Stimulated activated CD8-positive, alpha-beta memory T cell treated with anti-CD3 and anti-CD28 coated beads, Interleukin-7, amount 100 ng/mL, for 48 hours (primary cell): ENCODE results near the gene ZMIZ1.

ENCODE experiments used
- DNase-seq, 2 donors: peaks; one replicate each; pipeline ENCODE4 v3.0.0-alpha.2; 2020; ENCODE audit warnings: low read depth in 1 of 2; ENCODE audit errors: extremely low read depth in 1 of 2

The ZMIZ1 gene

DNA sequence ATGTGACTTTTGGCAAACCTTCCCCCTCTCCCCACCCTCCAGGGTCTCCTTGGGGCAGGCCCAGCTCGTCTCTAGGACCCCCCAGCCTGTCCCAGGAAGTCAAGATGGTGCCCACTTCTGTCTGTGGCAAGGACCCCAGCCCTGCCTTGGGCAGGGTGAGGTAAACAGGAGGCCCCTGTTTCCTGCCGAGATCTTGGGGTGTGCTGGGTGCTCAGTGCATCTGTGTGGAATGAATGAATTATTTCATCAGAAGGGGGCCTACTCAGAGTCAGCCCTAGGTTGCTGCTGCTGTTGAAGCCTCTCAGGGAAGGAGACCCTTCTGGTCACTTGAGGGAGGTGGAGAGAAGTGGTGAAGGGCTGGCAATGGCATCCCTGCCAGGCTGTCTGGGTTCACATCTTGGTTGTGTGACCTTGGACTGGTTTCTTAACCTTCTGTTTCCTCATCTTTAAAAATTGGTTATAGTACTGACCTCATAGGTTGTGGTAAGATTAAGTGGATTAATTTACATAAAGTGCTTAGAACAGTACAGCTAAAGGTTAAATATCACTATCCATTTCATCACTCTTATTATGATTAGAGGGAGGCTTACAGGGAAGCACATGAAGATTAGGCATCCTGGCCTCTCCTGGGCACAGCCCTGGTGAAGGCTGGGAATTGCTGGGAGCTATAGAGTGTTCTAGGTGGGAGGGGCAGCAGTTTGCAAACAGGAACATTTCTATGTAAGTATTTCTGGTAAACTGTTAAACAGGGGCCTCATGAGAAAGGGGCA is 67.7 kb downstream of the ZMIZ1 start:
- no peak for DNase-seq

DNA sequence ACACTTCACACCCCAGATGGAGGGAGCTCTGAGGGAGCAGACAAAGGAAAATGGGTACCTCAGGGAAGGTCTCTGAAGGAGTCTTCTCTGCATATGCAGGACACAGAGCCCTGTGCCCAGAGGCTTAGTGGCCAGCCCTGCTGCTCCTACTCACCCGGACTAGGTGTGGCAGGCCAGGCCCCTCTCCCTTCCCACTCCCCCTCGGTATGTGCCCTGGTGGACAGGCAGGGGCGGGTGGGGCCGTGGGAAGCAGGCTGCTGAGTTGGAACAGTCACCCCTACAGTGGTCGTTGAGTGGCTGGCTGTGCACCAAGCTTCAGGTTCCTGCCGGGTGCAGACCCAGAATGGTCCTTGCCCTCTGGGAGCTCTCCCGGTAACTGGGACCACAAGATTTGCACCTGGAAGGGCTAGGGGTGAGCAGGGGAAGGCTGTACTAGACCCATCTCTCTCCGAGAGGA is 68.6 kb downstream of the ZMIZ1 start:
- no peak for DNase-seq

- peak; percentile 39 to 53 for DNase-seq
These were observed 69.1 kb downstream of the ZMIZ1 start for GRCh38 chr10:79137826-79138225.

GRCh38 chr10:79138449-79139123 is 69.8 kb downstream of the ZMIZ1 start:
- DNase-seq, result no peak

GRCh38 chr10:79139124-79139835 is 70.5 kb downstream of the ZMIZ1 start:
- no peak for DNase-seq

DNA sequence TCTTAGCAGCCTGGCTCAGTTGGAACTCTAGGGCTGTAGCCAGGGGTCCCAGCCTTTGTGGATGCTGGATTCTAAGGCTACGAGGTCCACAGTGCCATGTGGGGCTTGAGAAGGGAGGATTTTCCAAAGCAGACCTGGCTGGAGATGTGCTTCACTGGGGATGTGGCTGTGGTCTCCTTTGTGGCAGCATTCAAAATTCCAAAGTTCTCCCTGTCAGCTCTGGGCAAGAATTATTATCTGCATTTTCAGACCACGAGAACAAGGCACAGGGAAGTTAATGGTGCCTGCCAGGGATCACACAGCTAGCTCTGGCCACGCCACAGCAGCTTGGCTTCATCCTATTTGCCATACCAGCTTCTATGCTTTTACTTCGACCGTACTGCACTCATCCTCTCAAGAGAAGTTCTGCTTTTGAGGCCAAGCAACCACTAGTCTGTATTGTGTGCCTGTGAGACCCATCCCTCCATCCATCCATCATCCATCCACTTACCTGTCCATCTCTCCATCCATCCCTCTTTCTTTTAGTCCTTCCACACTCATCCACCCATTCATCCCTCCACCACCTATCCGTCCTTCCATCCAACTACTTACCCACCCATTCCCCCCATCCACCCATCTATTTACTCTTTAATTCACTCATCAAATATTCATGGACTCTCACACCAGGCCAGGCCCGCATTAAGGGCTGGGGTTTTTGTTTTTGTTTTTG is 71.5 kb downstream of the ZMIZ1 start:
- DNase-seq, result no peak

DNA sequence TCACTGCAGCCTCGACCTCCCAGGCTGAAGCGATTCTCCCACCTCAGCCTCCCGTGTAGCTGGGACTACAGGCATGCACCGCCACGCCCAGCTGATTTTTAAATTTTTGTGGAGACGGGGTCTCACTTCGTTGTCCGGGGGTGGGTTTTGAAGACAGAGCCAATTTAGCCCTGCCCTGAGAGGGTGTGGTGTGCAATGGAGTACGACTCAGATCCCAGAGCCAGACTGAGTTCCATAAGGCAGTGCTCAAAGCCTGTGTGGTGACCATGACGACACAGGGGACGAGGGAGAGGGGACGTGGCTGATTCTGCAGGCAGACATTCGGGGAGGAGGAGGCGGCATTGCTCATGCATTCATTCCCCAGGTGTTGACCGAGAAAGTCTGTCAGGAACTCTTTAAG is 72.1 kb downstream of the ZMIZ1 start:
- no peak for DNase-seq

DNA sequence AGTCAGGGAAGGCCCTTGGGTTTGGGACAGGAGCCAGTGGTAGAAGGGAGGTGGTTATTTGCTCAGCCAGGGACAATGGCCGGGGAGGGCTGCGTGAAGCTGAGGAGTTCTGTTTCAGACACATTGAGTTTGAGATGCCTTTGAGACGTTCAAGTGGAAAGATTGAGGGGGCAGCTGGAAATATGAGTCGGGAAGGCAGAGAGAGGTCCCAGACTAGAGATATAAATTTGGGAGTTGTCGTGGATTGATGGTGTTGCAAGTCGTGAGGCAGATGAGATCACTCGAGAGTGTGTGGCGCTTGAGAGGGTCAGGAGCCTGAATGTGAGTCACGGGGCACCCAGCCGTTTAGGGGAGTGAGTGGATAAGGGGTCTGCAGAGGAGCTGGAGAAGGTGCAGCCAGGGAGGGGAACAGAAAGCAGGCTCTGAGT is 73.3 kb downstream of the ZMIZ1 start:
- DNase-seq, result no peak

DNA sequence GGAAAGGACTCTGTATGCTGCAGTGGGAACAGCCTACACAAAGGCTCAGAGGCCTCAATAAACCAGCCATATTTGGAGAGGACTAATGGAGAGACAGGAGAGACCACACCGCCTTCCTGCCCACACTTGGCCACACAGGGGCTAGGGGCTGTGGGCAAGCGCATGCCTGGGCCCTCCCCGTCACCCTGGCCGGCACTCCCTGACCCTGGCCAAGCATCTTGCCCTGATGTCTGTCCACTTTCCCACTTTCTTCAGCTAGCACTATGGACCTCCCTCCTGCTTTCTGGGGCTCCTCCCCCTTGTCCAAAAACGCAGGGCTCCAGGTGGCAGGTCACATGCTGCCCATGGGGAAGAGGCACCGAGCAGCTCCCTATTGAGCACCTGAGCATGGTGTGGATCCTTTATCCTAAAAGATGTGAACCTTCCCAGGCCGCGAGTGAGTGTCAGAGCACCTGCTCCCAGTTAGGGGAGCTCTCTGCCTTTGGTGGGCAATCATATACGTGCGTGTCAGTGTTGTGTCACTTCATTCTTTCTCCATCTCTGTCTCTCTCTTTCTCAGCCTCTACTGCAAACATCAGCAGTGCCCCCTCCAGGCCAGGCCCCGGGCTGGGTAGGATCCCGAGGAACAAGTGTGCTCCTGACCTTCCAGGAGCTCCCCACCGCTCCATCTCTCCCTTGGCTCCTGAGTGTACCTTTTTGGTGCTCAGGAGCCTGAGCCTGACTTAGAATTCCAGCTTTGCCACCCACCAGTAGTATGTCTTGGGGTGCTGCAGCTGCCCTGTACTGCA is 74.0 kb downstream of the ZMIZ1 start:
- DNase-seq, result no peak

GRCh38 chr10:79143879-79144278 is 75.1 kb downstream of the ZMIZ1 start:
- DNase-seq, result no peak

GRCh38 chr10:79144351-79145173 is 75.8 kb downstream of the ZMIZ1 start:
- DNase-seq, result no peak

GRCh38 chr10:79145174-79145483 is 76.4 kb downstream of the ZMIZ1 start:
- no peak for DNase-seq

GRCh38 chr10:79145517-79146470 is 77.0 kb downstream of the ZMIZ1 start:
- no peak for DNase-seq

DNA sequence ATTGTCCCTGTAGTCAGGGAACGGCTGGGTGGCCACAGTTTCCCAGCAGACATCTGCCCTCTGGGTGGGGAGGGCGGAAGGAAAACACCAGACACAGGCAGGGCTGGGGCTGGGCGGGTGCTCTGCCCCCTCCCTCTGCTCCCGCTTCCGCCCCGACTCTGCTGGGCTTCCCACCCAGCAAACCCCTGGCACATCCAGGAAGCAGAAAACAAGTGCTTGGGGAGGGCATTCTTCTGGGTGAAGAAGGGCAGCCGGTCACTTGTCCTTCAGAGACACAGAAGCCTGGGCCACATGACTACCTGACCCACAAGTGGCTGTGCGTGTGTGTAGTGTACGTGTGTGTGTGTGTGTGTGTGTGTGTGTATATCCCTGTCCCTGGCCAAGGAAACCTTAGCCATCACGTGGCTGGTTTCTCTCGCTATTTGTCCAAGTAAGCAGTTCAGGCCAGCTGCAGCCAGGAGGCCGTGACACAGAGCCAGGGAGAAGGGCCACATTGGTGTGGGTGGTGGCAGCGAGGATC is 77.9 kb downstream of the ZMIZ1 start:
- DNase-seq, result no peak

GRCh38 chr10:79147306-79147705 is 78.5 kb downstream of the ZMIZ1 start:
- DNase-seq, result no peak

DNA sequence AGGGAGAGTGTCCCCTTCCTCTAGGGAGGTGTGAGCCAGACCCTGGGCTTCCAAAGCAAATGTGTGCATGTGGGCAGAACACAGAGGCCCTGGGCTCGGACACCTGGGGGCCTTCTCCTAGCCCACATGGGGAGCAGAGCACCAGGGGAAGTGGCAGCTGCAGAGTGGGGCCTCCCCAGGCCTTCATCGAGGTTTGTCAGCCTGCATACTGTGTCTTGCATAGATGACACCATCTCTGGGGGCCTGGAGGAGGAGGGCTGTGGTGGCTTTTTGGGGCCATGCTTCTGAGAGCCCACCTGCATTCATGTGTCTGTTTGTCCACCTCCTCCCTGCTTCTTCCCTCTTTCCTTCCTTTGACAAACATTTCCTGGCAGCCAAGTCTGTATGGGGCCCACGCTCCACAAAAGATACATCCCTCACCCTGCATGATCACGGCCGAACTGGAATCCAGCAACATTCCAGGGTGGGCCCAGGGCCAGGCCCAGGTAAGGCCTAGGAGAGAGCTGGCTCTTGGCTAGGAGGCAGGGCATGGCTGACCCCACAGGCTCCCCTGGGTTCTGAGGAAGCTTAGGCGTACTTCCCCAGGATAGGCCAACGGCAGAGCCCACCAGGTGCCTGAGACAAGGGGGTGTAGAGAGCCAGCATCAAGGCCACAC is 79.2 kb downstream of the ZMIZ1 start:
- DNase-seq, result no peak

DNA sequence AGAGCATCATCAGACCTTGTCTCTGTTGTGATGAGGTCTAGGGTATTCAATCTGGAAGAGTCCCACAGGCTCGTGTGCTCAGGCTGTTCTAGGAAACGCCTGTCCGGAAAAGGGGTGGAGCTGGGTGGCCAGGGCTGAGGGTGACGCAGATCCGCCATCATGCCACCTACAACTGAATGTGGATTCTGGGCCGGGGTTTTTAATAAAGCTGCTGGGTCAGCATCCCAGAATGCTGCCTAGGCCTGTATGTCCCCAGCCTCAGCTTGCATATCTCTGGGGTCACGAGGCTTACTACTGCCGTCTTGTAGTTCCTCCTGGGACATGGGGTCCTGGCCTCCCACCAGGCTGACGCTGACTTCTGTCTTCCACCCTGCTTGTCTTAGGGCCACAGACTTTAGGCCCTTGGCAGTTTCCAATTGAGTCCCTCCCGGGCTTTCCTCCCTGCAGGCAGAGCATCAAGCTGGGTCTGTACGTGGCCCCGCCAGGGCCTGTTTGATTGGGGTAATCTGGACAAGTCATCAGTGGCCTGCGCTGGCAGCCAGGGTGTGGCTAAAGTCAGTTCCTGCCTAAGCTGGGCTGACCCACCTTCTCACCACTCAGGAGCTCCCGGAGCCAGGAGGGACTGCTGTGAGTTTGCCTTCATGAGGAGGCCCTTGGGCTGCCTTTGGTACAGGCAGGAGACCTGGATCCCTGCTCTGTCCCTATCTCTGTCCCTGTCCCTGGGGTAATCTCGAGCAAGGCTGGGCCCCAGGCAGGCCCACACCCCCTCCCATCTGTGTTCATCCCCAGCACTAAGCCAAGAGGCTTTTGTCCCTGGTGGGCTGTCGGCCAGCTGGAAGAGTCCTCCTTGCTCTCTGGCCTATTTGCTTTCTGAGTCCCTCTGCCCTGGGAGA is 79.9 kb downstream of the ZMIZ1 start:
- DNase-seq, result no peak
